H1 (cell line): Measurements from ENCODE around the gene ZDHHC22. TPM values are rescaled to one million over a fixed set of nuclear protein-coding genes. Genes with fewer than 3 reads are reported as not detected.

ENCODE experiments used
- CHD7 ChIP-seq: fragments of 300-600 bp; sonication (generic); IDR thresholded peaks from 2 replicates; pipeline ENCODE4 v1.7.1; 2012; ENCODE audit warnings: low read length, moderate library complexity, mild to moderate bottlenecking, inconsistent platforms; ENCODE audit not compliant: insufficient replicate concordance
- MAFK ChIP-seq: IDR thresholded peaks from 2 replicates; pipeline ENCODE4 v1.6.1; 2012; ENCODE audit warnings: low read depth, mild to moderate bottlenecking, improper control_type of control experiment, low read length
- polyA plus RNA-seq, 7 experiments: library from polyadenylated mRNA; depleted of rRNA in 3 of 7; stranded (reverse) in 5 of 7; unstranded in 2 of 7; fragments of >200 nt in 5 of 7; fragments of 200-250 nt in 2 of 7; gene quantifications; 1 replicate in 5 of 7; 2 replicates in 1 of 7; 4 replicates in 1 of 7; pipeline versions ENCODE4 v1.2.1 to v1.2.3, GENCODE V29; 2011 to 2013; ENCODE audit warnings: missing spikeins in 2 of 7, mixed read lengths in 2 of 7
- total RNA-seq: library from RNA; stranded (reverse); fragmentation: NEBNext Ultra II Directional; extraction: Animal tissue kit (Norgen Biotek cat#: 25700); gene quantifications from 2 replicates; pipeline ENCODE4 v1.2.1, GENCODE V29; 2021

The ZDHHC22 gene
- total and polyA plus RNA-seq, 2 of the 8 experiments (the other 6 are each of a cell fraction or from before 2014, with no cell fraction given), result 23.8 to 55.2 TPM

- TF ChIP-seq CHD7, result no peak
- TF ChIP-seq MAFK, result peak; percentile 1; the same call in 1 of the 2 replicates
- TF ChIP-seq, all 59 proteins: peak for 1
Measured at GRCh38 chr14:77158175-77158881, 16.7 kb upstream of the ZDHHC22 start (continued).
